Thoracic aorta (tissue), 2 donors: ENCODE data around the gene RWDD4. TPM values are rescaled to one million over a fixed set of nuclear protein-coding genes. Genes with fewer than 3 reads are reported as not detected.
A peak's percentile ranks its signal among the peaks of the same experiment; 100 is the strongest.

Experiments
- ATAC-seq: fragments of 150-250 bp; one replicate; pipeline ENCODE4 v1.8.0; 2017; ENCODE audit warnings: low read depth; ENCODE audit not compliant: insufficient number of reproducible peaks, low FRiP score
- DNase-seq: peaks from one replicate; pipeline ENCODE4 v3.0.0-alpha.2; 2020; ENCODE audit warnings: low spot score
- H3K27ac ChIP-seq, 2 donors: fragments of 200-600 bp; sonication (generic); 1 replicate in 1 of 2; 2 replicates in 1 of 2; pipeline ENCODE4 v1.5.1; 2016; ENCODE audit warnings: mild to moderate bottlenecking in 2 of 2, moderate library complexity in 2 of 2
- H3K27me3 ChIP-seq: fragments of 200-600 bp; sonication (generic); replicated peaks from 2 replicates; pipeline ENCODE4 v1.6.0; 2016; ENCODE audit warnings: mild to moderate bottlenecking; ENCODE audit not compliant: insufficient read depth
- H3K36me3 ChIP-seq: fragments of 200-600 bp; sonication (generic); one replicate; pipeline ENCODE4 v1.5.1; 2016
- H3K4me1 ChIP-seq, 2 donors: fragments of 200-600 bp; sonication (generic); 1 replicate in 1 of 2; 2 replicates in 1 of 2; pipeline versions ENCODE4 v1.5.1 to v1.6.0; 2016; ENCODE audit warnings: low read depth in 2 of 2, mild to moderate bottlenecking in 1 of 2; ENCODE audit not compliant: control insufficient read depth in 1 of 2
- H3K4me3 ChIP-seq: fragments of 200-600 bp; sonication (generic); 2 replicates; pipeline ENCODE4 v1.5.1; 2016; ENCODE audit warnings: mild to moderate bottlenecking
- H3K9me3 ChIP-seq: fragments of 200-600 bp; sonication (generic); 2 replicates; pipeline ENCODE4 v1.5.1; 2016
- CTCF ChIP-seq: fragments of 200-600 bp; sonication (generic); IDR thresholded peaks from one replicate; pipeline ENCODE4 v1.5.1; 2019; ENCODE audit warnings: antibody characterized with exemption
- total RNA-seq, 2 donors: library from RNA; depleted of rRNA; stranded (reverse); fragments of >200 nt; gene quantifications; one replicate each; pipeline versions ENCODE4 v1.1.0 to v1.2.3, GENCODE V29; 2016

Gene RWDD4
- total RNA-seq, 2 donors from 2014 or later, result 15.2 to 35.6 TPM

- no peak for TF ChIP-seq CTCF
- H3K4me3 ChIP-seq, result no peak overlapping the region
These were observed 15.2 kb upstream of the RWDD4 start for GRCh38 chr4:183674153-183674552.

DNA sequence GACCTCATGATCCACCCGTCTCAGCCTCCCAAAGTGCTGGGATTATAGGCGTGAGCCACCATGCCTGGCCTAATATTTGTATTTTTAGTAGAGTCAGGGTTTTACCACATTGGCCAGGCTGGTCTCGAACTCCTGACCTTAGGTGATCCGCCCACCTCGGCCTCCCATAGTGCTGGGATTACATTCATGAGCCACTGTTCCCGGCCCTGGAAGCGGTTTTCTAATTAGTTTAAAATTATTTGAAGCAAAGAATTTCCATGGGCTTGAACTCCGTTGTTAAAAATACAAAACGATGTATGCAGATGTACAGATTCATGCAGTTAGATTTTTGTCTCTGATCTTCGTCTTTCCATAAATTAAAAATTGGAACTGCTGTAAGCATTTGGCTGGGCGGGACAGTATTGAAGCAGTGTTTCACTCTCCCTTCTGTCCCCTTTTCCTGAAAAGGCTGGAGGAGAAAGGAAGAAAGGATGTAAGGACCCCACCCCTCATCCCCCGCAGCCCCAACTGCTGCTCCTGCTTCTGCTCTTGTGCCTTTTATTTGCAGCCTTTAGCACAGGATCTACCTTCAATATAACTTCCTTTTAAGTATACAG lies 12.1 kb upstream of the RWDD4 start:
- Histone ChIP-seq H3K27ac (no peak overlapping the region), H3K36me3 (peaks cover 33% of the 10 kb centered on the region), H3K4me3 (no peak overlapping the region), H3K9me3 (no peaks in the 10 kb centered on the region), H3K4me1 (no peaks in the 10 kb centered on the region), H3K27me3 (no peaks in the 10 kb centered on the region)
- no peak for TF ChIP-seq CTCF
- DNase-seq (no peak), ATAC-seq (no peak)

More at GRCh38 chr4:183674153-183674552, 15.2 kb upstream of the RWDD4 start:
- no peak for ATAC-seq
- H3K36me3 ChIP-seq, result peaks cover 32% of the 10 kb centered on the region
- H3K9me3 ChIP-seq, result no peaks in the 10 kb centered on the region
- no peaks in the 10 kb centered on the region for H3K27me3 ChIP-seq
- no peak overlapping the region for H3K27ac ChIP-seq
- DNase-seq, result no peak
- no peaks in the 10 kb centered on the region for H3K4me1 ChIP-seq

DNA sequence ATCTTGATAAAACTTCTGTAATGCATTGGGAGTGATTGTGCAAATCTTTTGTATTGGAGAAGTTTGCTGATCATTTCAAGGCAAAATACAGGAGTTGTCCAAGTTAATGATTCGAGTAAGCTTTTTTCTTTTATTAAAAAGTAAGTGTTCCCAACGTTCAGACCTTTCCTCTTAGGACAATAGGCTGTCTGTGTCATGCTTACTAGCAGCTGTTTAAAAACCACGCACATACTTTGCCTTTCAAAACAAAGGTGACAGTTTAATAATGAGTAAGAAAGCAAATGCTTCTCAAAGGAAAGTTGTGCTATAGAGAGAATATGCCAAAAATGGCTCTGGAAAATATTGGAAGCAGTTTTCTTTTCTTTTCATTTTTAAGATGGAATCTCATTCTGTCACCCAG lies 11.3 kb upstream of the RWDD4 start:
- Histone ChIP-seq H3K9me3 (no peaks in the 10 kb centered on the region), H3K36me3 (peaks cover 40% of the 10 kb centered on the region), H3K4me1 (no peaks in the 10 kb centered on the region), H3K27ac (no peak overlapping the region), H3K27me3 (no peaks in the 10 kb centered on the region), H3K4me3 (no peak overlapping the region)
- DNase-seq (no peak), ATAC-seq (no peak)
- TF ChIP-seq CTCF, result no peak

- Histone ChIP-seq H3K4me3 (no peak overlapping the region), H3K27me3 (no peaks in the 10 kb centered on the region), H3K9me3 (no peaks in the 10 kb centered on the region), H3K36me3 (peaks cover 40% of the 10 kb centered on the region), H3K27ac (no peak overlapping the region), H3K4me1 (peaks cover under 1 to 2% of the 10 kb centered on the region in 2 donors)
- DNase-seq (no peak), ATAC-seq (no peak)
- TF ChIP-seq CTCF, result no peak
These were observed 7.1 kb upstream of the RWDD4 start for GRCh38 chr4:183666088-183666487.

DNA sequence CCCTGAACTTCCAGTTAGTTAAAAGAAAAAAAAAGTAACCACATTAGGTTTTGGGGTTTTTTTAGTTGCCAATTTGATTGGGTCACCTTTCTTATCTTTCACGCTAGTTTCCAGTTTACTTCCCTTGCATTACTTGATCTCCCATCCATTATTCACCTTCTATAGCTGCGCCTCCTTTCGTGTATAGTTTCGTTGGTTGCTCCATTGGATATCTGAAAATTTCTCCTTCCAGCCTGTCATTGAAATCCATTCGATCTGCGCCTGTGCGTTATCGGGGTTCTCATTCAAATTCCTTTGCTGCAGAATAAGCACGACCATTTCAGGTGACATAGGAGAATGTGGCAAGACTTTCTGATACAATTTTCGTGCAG lies 872 bp upstream of the RWDD4 start:
- no peak for TF ChIP-seq CTCF
- ATAC-seq, result no peak
- peak overlapping the region; percentile 82 to 86 for H3K27ac ChIP-seq
- peaks cover 30 to 31% of the 10 kb centered on the region in 2 donors for H3K4me1 ChIP-seq
- no peaks in the 10 kb centered on the region for H3K9me3 ChIP-seq
- no peaks in the 10 kb centered on the region for H3K27me3 ChIP-seq
- no peaks in the 10 kb centered on the region for H3K36me3 ChIP-seq
- H3K4me3 ChIP-seq, result peak overlapping the region; percentile 97
- no peak for DNase-seq
